Body of pancreas (tissue), 4 donors: ENCODE data around the gene ZNF80. TPM values are rescaled to one million over a fixed set of nuclear protein-coding genes. Genes with fewer than 3 reads are reported as not detected.

ENCODE experiments used
- ATAC-seq: fragments of 150-250 bp; one replicate; pipeline ENCODE4 v1.9.1; 2016
- DNase-seq, 4 donors: peaks; one replicate each; pipeline ENCODE4 v3.0.0-alpha.2; 2019
- H3K27ac ChIP-seq, 4 donors: fragments of 200-600 bp; sonication (generic); 1 replicate in 3 of 4; 2 replicates in 1 of 4; pipeline versions ENCODE4 v1.5.1 to v1.6.1; 2016 to 2019; ENCODE audit warnings: mild to moderate bottlenecking in 1 of 4, mixed read lengths in 1 of 4, moderate library complexity in 1 of 4
- H3K27me3 ChIP-seq, 2 donors: fragments of 200-600 bp; sonication (generic); one replicate each; pipeline ENCODE4 v1.6.0; 2016; ENCODE audit warnings: mild to moderate bottlenecking in 1 of 2
- H3K36me3 ChIP-seq, 2 donors: fragments of 200-600 bp; sonication (generic); replicated peaks in 1 of 2; 2 replicates each; pipeline ENCODE4 v1.5.1; 2016; ENCODE audit warnings: low read depth in 2 of 2; ENCODE audit not compliant: insufficient read depth in 1 of 2
- H3K4me1 ChIP-seq: fragments of 200-600 bp; sonication (generic); one replicate; pipeline ENCODE4 v1.6.0; 2016
- H3K4me3 ChIP-seq, 2 donors: fragments of 200-600 bp; sonication (generic); 1 replicate in 1 of 2; 2 replicates in 1 of 2; pipeline ENCODE4 v1.5.1; 2016 to 2019
- H3K9me3 ChIP-seq, 3 donors: fragments of 200-600 bp; sonication (generic); 1 replicate in 2 of 3; 2 replicates in 1 of 3; pipeline ENCODE4 v1.5.1; 2016
- POLR2A ChIP-seq, 3 donors: fragments of 450-650 bp; IDR thresholded peaks; one replicate each; pipeline ENCODE4 v1.6.1; 2016; ENCODE audit warnings: antibody characterized with exemption in 3 of 3, mild to moderate bottlenecking in 2 of 3
- WGBS, 2 donors: methylation state at CpG; one replicate each; pipeline ENCODE4 v1.1.5; 2017; 5-methylcytosine and 5-hydroxymethylcytosine counted together
- intact Hi-C: fragments of 100-400 bp; cut with DNase I; formaldehyde crosslinking; loops from one replicate; pipeline ENCODE4 v1.15.1; 2023
- total RNA-seq, 2 donors: library from RNA; depleted of rRNA; stranded (reverse); fragments of >200 nt; gene quantifications; one replicate each; pipeline ENCODE4 v1.1.0, GENCODE V29; 2016
- TF ChIP-seq, protein P1 (sequence below), 7 experiments: fragments of 450-650 bp in 4 of 7; fragments of 200-600 bp in 3 of 7; sonication (generic) in 3 of 7; IDR thresholded peaks; one replicate each; pipeline ENCODE4 v1.5.1; 2016 to 2019; ENCODE audit warnings: antibody characterized with exemption in 7 of 7

Gene ZNF80
- total RNA-seq, 2 donors from 2014 or later: not detected

DNA sequence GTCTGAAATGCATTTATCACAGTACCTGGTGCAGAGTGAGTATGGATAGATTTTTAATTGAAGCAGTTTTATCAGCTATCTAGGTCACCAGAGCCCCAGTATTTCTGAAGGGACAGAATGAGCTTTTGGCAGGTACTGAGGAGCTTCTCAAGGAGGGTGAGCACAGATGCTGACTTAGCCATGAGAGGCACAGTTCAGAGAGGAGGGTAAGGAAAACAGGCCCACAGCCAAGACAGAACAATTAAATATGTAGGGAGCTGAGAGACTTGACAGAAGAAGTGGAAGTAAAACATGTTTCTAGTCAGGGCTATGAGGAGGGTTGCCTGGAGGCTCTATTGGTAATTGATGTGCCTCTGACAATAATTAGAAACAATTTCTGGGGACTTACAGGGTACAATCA, 20.1 kb downstream of the ZNF80 start:
- intact Hi-C loops: no loop called here
- Histone ChIP-seq H3K36me3 (no peaks in the 10 kb centered on the region), H3K4me3 (no peak overlapping the region), H3K9me3 (no peaks in the 10 kb centered on the region), H3K4me1 (no peaks in the 10 kb centered on the region), H3K27me3 (peaks cover 0 to 4% of the 10 kb centered on the region in 2 donors), H3K27ac (no peak overlapping the region)
- ATAC-seq (no peak), DNase-seq (no peak)
- no peak for TF ChIP-seq POLR2A (IDR thresholded peaks at IDR 0.05)
- TF ChIP-seq, protein P1, sequence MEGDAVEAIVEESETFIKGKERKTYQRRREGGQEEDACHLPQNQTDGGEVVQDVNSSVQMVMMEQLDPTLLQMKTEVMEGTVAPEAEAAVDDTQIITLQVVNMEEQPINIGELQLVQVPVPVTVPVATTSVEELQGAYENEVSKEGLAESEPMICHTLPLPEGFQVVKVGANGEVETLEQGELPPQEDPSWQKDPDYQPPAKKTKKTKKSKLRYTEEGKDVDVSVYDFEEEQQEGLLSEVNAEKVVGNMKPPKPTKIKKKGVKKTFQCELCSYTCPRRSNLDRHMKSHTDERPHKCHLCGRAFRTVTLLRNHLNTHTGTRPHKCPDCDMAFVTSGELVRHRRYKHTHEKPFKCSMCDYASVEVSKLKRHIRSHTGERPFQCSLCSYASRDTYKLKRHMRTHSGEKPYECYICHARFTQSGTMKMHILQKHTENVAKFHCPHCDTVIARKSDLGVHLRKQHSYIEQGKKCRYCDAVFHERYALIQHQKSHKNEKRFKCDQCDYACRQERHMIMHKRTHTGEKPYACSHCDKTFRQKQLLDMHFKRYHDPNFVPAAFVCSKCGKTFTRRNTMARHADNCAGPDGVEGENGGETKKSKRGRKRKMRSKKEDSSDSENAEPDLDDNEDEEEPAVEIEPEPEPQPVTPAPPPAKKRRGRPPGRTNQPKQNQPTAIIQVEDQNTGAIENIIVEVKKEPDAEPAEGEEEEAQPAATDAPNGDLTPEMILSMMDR (IDR thresholded peaks at IDR 0.05): no peak

DNA sequence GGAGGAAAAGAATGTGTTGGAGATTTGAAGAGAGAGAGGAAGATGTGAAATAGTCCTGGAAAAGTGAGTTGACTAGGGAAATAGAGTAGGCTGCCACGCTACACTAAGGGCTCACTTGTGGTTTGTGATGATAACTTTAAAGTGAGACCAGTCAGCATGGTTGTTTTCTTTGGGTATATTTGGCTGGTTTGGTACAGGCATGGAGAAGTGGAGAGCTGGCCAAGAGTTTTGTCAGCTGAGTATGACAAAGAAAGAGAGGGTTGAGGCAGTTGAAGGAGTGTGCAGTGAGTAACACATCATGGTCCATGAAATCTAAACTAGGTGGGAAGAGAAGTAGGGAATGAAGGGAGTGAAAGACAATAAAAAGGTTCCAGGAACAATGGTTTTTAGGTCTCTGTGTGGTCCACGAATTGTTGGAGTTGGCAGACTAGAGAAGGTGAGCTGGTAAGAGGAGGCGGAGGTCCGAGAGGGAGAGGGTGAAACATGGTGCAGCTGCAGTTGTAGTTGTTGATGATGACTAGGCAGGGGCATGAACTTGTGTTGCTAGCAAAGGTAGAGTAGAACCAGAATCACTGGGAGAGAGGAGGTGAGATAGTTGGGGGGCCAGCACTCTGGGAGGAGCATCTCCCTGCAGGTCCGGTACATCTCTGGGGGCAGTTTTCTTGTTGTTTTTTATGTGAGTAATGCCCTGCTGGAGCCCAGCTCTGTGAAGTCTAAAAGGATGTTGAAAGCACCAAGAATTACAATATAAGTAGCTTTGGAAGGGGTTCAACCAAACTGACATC, 21.0 kb downstream of the ZNF80 start:
- Histone ChIP-seq H3K9me3 (no peaks in the 10 kb centered on the region), H3K4me1 (no peaks in the 10 kb centered on the region), H3K4me3 (no peak overlapping the region), H3K27me3 (peaks cover 0 to 4% of the 10 kb centered on the region in 2 donors), H3K27ac (no peak overlapping the region), H3K36me3 (no peaks in the 10 kb centered on the region)
- ATAC-seq (no peak), DNase-seq (no peak)
- intact Hi-C loops: no loop called here
- TF ChIP-seq, protein P1 (IDR thresholded peaks at IDR 0.05): no peak
- TF ChIP-seq POLR2A (IDR thresholded peaks at IDR 0.05): no peak
- WGBS, 2 donors: 82 to 84% methylated on average over 5 of the region's 5 CpGs

DNA sequence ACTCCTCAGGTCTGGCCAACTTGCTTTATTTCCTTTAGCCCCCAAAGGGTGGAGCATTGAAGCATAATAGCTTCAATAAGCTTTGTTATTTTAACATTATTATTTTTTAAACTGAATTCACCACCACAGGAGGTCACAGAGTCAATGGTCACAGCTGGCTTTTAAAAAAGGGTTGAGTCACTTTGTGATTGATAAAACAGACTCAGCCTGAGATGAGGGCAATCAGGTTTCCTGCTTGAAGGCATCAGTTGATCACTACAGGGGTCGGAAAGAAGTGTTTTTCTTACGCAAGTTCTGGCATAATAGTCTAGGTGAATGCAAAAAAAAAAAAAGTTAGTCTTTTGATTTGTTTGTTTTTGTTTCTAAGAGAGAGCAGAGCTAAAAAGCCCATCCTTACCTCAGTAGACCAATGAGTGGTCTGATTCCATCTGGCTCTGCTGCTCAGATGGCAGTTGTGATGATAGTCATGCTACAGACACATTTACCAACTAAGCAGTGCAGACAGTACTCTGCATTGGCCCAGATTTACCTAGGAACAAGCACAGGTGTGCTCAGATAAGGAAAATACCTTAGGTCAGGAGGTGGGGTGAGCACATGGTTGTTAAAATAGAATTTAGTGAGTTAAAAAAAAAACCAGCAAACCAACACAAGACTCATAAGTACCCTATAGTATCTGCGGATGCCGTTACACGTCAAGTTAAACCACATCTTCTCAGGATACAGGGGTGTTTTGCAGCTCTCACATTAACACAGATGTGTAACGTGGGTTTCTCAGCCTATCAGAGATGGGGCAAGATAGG, 22.6 kb downstream of the ZNF80 start:
- Histone ChIP-seq H3K9me3 (no peaks in the 10 kb centered on the region), H3K4me3 (no peak overlapping the region), H3K27ac (peak overlapping the region in 1 of 4 donors; percentile 32), H3K27me3 (peaks cover 0 to 4% of the 10 kb centered on the region in 2 donors), H3K4me1 (no peaks in the 10 kb centered on the region), H3K36me3 (no peaks in the 10 kb centered on the region)
- TF ChIP-seq, protein P1 (IDR thresholded peaks at IDR 0.05): no peak
- no peak for TF ChIP-seq POLR2A (IDR thresholded peaks at IDR 0.05)
- WGBS, 2 donors: 60 to 72% methylated on average over 6 of the region's 6 CpGs
- ATAC-seq (no peak), DNase-seq (no peak)
- intact Hi-C loops: no loop called here

DNA sequence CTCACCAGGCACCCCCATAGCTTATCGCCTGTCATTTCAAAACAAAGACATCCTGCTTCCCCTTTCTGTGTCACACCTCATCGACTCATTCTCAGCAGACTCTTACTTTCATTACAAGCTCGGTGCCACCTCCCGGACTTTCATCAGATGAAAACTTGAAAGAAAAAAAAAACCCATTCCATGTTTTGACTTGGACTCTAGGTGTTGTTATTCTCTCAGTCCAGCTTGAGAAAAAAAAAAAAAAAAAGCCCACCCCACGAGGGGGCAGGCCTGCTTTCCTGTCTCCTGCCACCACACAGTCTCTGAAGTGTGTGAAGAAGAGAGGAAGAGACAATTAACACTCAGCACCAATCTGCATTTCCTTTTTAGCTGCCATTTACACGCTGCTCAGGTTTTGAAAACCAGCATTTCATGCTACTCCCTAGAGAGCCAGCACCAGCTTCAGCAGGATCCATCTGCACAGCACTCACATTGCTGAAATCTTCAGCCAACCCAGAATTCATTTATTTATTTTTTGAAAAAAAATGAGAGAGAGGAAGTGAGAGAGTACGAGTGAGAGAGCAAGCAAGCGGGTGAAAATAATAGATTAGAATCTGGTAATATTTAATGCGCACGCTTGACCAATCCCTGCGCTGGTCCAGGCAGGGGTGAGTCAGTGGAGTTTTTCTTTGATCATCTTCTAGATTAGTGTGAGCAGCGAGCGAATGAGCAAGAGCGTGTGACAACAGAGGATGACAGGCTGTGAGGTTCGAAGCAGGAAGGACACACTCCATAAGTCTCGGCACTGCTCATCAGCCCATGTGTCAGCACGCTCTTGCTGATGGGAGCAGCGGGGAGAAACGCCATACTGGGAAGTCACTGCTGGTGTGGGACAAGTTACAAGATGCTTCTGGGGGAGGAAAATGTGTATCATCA, 23.5 kb downstream of the ZNF80 start:
- 25 to 46% methylated on average over 19 of the region's 19 CpGs for WGBS, 2 donors
- no peak overlapping the region for H3K4me3 ChIP-seq
- H3K36me3 ChIP-seq: no peaks in the 10 kb centered on the region
- peaks cover 0 to 4% of the 10 kb centered on the region in 2 donors for H3K27me3 ChIP-seq
- H3K9me3 ChIP-seq: no peaks in the 10 kb centered on the region
- H3K4me1 ChIP-seq: no peaks in the 10 kb centered on the region
- peak overlapping the region in 1 of 4 donors; percentile 32 for H3K27ac ChIP-seq
- peak in 1 of 4 donors; percentile 8 for DNase-seq
- intact Hi-C loops: no loop called here
- TF ChIP-seq POLR2A (IDR thresholded peaks at IDR 0.05): no peak
- TF ChIP-seq, protein P1 (IDR thresholded peaks at IDR 0.05): no peak
- peak; percentile 21 for ATAC-seq
